ENCODE data around the gene EIF2B4. TPM values are rescaled to one million over a fixed set of nuclear protein-coding genes. Genes with fewer than 3 reads are reported as not detected.
A peak's percentile ranks its signal among the peaks of the same experiment; 100 is the strongest.

The EIF2B4 gene
- total and polyA plus RNA-seq, 9 of the 15 experiments (the other 6 are each of a cell fraction or from before 2014, with no cell fraction given): 29.7 to 80.3 (median 58.9) TPM

DNA sequence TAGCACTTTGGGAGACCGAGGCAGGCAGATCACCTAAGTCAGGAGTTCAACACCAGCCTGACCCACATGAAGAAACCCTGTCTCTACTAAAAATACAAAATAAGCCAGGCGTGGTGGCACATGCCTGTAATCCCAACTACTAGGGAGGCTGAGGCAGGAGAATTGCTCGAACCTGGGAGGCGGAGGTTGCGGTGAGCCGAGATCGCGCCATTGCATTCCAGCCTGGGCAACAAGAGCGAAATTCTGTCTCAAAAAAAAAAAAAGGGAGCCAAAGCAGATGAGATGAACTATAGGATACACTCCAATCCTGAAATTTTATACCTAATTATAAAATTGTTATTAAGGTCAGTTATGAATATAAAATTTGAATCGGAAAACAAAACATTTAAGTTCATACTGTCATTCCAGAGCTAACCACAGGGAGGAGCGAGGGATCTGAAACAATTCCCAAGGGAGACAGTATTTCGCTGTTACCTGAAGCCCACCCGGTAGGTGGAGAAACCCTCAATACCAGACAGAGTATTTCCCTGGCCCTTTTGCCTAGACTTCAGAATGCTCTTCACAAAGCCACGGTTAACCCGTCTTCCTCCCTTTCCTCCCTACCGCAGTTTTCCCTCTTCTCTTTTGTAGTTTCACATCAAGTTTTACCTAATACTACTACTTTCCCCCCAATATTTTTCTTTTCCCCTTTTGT, 37.8 kb upstream of the EIF2B4 start (continued):
- TF ChIP-seq, protein P1, sequence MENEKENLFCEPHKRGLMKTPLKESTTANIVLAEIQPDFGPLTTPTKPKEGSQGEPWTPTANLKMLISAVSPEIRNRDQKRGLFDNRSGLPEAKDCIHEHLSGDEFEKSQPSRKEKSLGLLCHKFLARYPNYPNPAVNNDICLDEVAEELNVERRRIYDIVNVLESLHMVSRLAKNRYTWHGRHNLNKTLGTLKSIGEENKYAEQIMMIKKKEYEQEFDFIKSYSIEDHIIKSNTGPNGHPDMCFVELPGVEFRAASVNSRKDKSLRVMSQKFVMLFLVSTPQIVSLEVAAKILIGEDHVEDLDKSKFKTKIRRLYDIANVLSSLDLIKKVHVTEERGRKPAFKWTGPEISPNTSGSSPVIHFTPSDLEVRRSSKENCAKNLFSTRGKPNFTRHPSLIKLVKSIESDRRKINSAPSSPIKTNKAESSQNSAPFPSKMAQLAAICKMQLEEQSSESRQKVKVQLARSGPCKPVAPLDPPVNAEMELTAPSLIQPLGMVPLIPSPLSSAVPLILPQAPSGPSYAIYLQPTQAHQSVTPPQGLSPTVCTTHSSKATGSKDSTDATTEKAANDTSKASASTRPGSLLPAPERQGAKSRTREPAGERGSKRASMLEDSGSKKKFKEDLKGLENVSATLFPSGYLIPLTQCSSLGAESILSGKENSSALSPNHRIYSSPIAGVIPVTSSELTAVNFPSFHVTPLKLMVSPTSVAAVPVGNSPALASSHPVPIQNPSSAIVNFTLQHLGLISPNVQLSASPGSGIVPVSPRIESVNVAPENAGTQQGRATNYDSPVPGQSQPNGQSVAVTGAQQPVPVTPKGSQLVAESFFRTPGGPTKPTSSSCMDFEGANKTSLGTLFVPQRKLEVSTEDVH (IDR thresholded peaks at IDR 0.05; ENCODE audit: low read depth, partially characterized antibody): no peak
- TF ChIP-seq HNRNPL (IDR thresholded peaks at IDR 0.05; ENCODE audit: low read depth, low read length) (no peak), PRMT5 (CRISPR knock-in tag; IDR thresholded peaks at IDR 0.05) (no peak), ZMIZ1 (IDR thresholded peaks at IDR 0.05; ENCODE audit: low read depth in 2 of 2, low read length in 2 of 2) (no peak), ZNF316 (IDR thresholded peaks at IDR 0.05) (no peak), NR2C2 (CRISPR knock-in tag; IDR thresholded peaks at IDR 0.05) (no peak), NR2C2 (tag; IDR thresholded peaks at IDR 0.05) (no peak), GTF2A2 (tag; IDR thresholded peaks at IDR 0.05) (no peak), DLX4 (CRISPR knock-in tag; IDR thresholded peaks at IDR 0.05) (no peak), ZNF140 (CRISPR knock-in tag; IDR thresholded peaks at IDR 0.05) (no peak), TRIM28 (IDR thresholded peaks at IDR 0.05) (no peak), SMARCE1 (IDR thresholded peaks at IDR 0.05) (no peak), DEAF1 (CRISPR knock-in tag; IDR thresholded peaks at IDR 0.05) (0 out of 2 replicates have a peak, but pooled peaks have one; percentile 13), HDAC3 (IDR thresholded peaks at IDR 0.05; ENCODE audit: borderline replicate concordance, partially characterized antibody) (peak; percentile 53), ZNF699 (CRISPR knock-in tag; IDR thresholded peaks at IDR 0.05; ENCODE audit: insufficient replicate concordance) (no peak)
- TF ChIP-seq, protein P2, sequence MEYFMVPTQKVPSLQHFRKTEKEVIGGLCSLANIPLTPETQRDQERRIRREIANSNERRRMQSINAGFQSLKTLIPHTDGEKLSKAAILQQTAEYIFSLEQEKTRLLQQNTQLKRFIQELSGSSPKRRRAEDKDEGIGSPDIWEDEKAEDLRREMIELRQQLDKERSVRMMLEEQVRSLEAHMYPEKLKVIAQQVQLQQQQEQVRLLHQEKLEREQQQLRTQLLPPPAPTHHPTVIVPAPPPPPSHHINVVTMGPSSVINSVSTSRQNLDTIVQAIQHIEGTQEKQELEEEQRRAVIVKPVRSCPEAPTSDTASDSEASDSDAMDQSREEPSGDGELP (CRISPR knock-in tag; IDR thresholded peaks at IDR 0.05; ENCODE audit: borderline replicate concordance): 0 out of 2 replicates have a peak, but pooled peaks have one; percentile 23
- TF ChIP-seq, protein P3, sequence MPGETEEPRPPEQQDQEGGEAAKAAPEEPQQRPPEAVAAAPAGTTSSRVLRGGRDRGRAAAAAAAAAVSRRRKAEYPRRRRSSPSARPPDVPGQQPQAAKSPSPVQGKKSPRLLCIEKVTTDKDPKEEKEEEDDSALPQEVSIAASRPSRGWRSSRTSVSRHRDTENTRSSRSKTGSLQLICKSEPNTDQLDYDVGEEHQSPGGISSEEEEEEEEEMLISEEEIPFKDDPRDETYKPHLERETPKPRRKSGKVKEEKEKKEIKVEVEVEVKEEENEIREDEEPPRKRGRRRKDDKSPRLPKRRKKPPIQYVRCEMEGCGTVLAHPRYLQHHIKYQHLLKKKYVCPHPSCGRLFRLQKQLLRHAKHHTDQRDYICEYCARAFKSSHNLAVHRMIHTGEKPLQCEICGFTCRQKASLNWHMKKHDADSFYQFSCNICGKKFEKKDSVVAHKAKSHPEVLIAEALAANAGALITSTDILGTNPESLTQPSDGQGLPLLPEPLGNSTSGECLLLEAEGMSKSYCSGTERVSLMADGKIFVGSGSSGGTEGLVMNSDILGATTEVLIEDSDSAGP (CRISPR knock-in tag; IDR thresholded peaks at IDR 0.05): no peak

Data from K562 (cell line).